IPS-NIHi7 (cell line): ENCODE measurements around the gene NOL9.

Source experiments
- DNase-seq: peaks from one replicate; pipeline ENCODE4 v3.0.0; 2012; ENCODE audit warnings: mixed read lengths; ENCODE audit errors: extremely low spot score

Gene NOL9

DNA sequence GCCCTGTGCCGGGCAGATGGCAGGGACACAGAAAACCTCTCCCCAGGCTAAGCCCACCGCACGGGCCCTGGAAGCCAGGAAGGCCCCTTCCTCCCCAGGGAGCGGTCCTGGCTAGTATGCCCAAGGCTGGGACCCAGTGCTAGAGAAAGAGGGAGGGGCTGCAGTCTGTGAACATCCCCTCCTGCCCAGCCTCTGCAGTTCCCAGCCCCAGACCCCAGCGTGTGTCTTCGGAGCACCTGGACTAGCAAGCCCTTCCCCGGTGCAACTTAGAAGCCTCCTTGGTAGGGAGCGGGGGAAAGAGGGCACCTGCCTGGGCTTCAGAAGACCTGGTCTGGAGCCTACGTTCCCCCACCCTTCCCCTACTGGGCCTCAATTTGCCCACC, 64.9 kb downstream of the NOL9 start:
- no peak for DNase-seq

DNA sequence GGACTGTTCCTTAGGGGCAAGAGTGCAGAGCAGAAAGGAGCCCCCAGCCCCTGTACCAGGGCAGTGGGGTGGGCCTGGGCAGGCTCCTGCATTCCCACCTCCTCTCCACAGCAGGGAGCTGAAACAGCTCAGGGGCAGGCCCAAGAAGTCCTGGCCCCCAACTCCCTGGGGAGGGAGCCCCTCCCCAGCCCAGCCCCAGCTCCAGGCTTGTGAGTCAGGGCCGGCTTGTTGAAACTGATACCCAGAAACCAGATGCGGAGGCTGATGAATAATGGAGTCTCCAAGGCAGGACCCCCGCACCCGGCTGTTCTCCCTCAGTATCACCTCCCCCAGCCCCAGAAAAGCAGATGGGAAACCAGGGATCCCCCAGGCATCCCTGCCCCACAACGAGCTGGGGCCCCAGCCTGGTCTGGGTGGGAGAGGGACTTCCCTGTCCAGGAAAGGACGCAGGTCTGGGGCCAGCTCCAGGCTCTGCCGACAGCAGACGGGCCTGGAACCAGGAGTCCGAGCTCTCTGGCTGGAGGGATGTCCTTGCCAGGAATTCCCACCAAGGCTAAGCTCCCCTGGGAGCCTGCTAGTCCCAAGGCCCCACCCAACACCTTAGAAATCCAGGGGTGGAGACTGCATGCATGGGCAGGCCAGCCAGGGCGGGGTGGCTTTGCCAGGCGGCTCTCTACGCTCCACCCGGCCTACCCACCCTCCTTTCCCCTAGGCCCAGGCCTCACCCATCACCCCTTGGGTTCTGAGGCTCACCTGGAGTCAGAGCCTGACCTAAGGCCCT, 65.5 kb downstream of the NOL9 start:
- DNase-seq: no peak

DNA sequence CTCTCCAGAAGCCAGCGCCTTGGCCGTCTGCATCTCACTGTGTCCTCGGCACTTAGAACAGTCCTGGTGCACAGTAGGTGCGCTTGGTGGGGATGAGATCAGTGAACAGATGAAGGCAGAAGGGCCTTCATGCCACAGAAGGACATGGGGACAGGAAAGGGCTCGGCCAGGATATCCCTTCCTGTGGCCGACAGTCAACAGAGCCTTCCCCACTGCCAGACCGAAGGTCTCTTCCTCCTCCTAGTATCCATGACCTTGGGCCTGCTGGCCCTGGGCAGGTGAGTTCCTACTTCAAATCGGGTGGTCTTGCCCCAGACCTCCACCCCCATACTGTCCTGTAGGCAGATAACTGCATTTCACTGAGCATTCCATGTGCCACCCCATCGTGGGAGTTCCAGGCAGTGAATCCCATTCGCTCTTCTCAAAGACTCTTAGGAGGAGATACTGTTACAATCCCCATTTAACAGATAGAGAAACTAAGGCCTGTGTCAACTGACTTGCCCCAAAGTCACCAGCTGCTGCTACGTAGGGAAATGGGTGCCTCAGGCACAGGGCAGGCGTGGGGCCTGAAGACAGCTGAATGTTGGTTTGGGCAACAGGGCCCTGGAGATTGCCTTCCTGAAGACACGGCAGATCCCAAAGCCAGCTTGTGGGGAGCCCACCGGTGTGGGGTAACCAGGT, 66.4 kb downstream of the NOL9 start:
- no peak for DNase-seq

DNA sequence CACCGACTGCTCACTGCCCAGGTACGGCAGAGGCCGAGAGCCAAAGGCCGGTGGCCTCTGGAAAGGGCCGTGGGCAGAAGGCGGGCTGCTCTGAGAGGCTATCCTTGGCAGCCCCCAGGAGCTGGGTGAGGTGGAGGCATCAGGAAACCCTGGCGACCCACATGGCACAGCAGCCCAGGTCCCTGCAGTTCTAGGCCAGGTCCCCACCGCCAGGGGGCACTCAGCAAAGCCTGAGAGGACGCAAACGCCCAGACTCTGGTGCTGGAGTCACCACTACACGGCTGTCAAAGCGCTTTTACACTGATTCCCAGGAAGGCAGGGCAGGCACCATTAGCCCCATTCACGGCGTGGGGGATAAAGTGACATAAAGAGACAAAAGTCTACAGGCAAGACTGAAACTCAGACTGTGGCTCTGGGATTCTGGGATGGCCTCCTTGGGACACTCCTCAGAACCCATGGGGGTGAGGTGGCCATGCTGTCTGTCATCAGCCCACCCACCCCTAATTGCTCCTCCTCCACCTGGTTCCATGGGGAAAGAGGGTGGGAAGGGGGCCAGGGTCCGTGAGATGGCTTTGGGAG, 67.8 kb downstream of the NOL9 start:
- DNase-seq: peak; percentile 89

DNA sequence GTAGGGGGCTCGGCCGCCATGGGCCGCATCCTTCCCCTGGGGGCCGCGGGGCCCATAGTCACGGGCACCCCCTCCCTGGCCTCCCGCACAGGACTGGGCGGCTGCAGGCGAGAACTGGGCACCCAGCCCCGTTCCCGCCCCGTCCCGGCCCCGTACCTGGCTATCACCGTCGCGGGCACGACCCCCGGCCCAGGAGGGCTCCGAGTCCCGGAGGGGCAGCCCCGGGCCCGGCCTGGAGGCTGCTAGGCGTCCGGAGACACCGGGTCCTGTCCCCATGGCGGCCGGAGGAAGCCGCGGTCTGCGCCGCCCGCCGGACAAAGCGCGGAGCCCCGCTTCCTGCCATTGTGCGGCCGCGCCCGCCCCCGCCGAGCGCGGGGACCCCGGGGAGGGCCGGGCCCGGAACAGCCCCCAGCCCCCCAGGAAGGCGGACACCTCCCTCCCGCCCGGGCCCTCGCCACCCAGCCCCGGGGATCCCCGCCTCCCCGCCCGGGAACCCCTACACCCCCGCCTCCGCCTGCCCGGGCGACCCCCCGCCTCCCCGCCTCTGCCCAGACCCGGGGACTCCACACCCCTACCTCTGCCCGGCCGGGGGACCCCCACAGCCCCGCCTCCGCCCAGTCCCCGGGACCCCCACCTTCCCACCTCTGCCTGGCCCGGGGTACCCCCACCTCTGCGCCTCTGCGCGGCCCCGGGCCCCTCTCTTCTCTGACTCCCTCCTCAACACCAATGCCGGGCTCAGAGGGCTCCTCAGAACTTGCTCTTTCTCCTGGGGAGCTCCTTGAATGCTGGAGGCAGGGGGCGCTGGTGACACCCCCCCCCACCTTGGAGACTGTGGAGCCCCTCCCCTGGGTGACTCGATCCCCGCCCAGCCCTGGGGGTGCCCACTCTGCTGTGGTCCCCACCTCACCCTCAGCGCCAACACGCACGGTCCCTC, 68.9 kb downstream of the NOL9 start:
- DNase-seq: peak; percentile 40

DNA sequence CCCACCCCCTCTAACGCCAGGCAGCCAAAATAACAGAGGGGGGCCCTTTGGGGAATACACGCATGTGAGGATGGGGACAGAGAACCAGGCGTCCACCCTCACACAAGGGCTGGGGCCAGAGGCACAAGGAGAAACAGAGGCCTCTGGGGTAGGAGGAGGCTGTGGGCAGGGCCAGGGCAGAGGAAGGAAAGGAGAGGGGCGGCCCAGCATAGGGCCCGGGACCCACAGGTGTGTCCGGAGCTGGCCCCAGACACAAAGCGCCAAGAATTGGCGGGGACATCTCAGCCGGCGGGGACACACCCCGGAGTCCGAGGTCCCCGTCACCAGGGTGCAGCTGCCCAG, 69.5 kb downstream of the NOL9 start:
- DNase-seq: no peak

DNA sequence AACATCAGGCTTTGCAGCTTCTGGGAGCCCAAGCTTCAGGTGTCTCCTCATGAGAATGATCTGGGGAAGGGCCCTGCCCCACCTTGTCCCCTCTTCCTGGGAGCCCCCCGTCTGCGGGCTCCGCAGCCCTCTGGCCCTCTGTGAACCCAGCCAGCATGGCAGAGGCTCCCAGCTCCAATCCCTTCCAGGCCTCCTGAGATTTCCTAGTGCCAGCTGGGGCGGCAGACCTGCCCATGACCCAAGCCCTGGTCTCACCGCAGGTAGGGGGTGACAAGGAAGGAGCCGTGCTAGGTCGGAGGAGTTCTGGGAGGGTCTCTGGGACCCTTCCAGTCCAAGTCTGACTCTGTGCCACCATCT, 70.6 kb downstream of the NOL9 start:
- DNase-seq: no peak

DNA sequence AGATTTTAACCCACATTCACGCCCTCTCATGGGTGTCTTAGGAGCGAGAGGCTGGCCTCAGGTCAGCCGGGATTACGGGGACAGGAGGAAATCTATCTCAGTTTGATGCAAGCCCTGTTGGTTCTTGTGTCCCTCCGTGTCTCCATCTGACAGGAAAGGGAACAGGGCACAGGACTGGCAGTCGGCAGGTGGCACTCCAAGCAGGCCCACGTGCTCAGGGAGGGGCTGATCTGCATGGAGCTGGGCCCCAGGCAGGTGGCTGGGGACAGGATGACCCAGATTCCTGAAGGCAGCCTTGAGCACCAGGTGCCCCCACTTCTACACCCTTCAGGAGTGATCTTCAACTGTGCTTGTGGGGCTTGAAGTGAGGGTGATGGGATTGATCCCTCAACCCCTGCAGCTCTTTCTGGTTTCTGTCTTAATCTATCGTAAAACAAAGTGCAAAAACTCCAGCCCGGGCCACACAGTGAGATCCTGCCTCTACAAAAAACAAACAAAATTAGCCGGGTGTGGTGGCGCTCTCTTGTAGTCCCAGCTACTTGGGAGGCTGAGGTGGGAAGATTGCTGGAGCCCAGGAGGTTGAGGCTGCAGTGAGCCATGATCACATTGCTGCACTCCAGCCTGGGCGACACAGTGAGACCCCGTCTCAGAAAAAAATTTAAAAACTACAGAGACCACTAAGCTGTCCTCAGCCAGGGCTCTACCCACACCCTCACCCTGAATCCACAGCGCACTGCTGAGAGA, 71.1 kb downstream of the NOL9 start:
- DNase-seq: no peak

DNA sequence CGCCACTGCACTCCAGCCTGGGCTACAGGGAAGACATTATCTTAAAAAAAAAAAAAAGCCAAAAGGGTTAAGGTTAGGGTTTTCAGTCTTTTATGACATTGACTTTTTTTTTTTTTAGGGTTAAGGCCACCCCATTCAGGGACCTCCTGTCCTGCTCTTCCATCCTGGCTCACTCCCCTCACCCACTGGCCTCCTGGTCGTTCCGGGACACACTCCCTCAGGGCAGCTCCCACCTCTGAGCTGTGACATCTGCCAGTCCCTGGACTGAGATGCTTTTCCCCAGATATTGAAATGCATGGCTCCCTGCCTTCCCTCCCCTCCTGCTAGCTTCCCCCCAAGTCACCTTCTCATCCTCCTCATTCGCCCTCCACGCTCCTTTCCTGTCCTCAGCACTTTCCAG, 72.5 kb downstream of the NOL9 start:
- no peak for DNase-seq

DNA sequence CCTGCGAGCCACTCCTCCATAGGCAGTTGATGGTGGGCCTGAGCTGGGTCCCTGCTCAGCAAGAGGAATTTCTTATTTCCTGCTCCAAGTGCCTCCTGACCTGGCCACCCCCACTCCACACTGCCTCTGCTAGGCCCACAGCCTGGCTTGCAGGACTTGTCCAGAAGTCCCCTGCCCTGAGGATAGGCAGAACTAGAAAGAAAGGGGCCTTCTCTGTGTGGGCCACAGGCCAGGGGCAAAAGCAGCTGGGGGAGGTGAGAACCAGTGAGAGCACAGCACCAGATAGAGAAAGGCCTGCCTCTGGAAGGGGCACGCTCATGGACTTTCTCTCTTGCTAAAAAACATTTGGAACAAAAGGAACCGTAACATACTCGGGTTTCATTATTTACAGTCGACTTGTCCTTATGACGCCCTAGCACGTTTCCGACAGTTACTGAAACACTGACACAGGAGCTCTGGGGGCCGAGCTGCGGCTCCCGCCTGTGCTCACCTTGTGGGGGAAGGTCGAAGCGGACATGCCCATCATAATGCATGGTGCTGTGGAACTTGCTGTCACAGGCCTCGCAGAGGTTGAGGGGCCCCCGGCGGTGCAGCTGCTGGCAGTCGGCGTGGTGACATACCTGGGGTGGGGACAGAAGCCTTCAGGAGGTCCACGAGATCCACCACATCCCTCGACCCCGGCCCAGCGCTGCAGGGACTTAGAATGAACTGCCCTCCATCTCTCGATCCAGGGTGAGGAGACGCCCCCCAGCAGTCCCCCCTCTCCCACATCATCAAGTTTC, 77.1 kb downstream of the NOL9 start:
- no peak for DNase-seq

DNA sequence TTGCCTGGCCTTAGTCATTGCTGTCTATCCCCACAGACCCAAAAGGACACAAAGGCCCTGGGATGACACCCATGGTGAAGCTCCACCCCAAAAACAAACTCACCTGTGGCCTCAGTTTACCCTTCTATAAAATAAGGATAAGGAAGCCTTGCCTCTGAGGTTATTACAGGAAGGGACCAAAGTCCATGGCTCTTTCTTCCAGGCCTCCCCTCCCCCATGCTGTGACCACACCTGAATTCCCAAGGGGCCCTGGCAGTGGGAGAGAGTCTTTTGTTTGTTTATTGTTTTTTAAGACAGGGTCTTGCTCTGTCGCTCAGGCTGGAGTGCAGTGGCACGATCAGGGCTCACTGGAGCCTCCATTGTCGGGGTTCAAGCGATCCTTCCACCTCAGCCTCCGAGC, 77.8 kb downstream of the NOL9 start:
- DNase-seq: no peak

DNA sequence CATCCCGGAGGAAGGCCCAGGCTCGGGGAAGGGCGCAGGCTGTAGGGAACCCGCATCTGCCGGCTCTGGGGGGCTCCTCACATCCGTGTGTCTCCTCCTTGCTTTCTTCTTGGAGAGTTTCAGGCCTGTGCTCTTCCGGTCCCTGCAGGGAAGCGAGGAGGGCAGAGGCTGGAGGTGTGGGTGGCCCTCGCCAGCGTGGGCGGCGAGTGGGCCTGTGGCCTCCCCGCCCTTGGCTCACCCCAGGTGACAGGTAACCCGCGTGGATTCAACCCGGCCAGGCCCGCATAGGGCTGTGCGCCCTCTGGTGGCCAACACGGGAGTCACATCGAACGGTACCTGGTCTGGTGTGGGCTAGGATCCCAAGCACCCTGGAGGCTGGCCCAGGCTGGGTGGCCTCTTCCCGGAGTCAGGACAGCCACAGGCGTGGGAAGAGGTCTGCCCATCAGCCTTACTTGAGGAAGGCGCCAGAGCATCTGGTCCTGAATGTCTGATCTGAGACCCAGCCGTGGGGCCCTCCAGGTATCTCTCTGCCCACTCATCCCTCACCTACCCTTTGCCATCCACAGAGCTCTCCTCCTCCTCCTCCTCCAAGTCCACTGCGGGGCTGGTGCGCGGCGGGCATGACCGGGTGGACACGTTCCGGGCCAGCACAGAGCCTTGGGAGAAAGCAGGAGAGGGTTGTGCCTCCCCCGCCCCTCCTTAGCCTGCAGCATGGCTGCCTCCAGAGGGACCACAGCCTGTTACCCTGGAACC, 78.8 kb downstream of the NOL9 start:
- peak; percentile 81 for DNase-seq

DNA sequence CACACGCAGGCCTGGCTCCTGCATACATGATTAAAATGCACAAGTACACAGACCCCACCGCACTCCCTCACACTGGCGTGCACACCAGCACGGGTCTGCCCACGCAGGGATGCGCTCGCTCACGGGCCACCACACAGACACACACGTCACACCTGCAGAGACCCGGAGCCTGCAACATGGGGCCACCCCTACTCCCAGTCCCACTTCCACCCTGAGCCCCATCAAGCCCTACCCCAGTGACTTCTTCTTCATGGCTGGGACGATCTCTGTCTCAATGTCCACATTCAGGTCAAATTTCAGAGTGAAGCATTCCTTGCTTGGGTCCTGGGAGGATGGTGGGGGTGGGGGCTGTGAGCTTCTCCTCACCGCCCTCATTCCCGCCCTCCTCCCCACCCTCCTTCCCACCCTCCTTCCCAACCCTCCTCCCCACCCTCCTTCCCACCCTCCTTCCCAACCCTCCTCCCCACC, 79.5 kb downstream of the NOL9 start:
- DNase-seq: no peak

DNA sequence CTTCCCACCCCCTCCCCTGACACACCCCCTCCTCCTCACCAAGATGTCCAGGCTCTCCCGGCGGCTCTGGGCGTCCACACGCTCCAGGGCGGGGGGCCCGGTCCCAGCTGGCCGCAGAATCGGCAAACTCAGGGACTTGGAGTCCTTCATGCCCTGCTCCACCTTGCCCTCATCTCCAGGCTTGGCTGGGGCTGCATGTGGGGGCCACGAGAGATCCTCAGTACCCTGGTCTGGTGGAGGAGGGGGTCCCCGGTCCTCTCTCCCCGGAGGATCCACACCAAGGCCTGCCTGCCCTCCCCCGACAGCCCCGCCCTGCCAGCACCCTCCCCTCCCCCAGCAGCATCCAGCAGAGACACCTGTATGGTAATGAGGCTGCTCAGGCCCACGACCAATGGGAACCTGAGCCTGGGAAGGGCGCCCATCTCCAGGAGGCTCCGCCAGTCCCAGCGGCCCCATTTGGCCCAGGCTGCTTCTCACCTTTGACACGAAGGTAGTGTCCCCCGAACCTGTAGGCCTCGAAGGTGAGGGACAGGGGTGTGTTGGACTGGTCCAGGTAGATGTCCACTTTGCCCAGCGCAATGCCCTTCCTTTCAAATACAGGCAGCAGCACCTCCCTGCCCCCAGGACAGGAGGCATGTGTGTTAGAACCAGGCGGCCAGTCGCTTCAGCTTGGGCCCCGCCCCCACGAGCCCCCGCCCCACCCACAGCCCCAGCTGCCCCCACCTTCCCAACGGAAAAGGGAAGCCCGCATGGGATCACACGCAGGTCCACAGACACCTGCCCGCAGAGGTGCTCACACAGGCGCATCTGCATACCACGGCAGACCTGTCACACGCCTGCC, 80.1 kb downstream of the NOL9 start:
- DNase-seq: no peak

DNA sequence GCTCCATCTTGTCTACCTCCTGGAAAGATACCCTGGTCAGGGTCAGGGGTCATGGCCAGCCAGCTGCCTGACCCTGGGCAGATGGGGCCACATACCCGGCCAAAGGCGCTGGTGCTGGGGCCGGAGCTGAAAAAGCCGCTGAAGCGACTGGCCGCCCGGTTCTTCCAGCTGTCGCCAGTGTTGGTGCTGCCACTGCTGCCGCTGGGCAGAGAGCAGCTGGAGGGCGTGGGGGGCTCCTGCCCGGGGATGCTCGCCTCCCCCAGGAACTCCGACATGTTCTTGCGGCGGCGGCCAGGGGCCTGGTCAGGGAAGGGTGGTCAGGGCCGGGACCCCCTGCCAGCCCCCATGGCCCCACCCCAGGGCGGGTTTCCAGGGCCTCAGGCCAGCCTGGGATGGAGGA, 81.2 kb downstream of the NOL9 start:
- no peak for DNase-seq

DNA sequence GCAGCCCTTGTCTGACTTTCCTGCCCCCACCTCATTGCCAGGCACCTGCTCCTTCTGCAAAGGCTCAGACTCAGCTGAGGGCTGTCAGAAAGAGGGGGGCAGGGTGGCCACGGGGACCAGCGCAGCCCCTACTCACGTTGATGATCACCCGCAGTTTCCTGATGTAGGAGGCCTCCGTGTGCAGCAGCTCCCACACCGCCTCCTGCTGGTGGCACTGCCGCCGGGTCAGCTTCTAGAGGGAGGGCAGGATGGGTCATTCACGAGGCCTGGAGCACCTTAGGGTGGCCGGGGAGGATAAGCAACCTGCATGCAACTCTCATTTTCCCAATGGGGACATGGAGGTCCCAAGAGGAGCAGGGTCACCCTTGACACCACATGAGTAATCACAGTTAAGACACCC, 81.9 kb downstream of the NOL9 start:
- no peak for DNase-seq

DNA sequence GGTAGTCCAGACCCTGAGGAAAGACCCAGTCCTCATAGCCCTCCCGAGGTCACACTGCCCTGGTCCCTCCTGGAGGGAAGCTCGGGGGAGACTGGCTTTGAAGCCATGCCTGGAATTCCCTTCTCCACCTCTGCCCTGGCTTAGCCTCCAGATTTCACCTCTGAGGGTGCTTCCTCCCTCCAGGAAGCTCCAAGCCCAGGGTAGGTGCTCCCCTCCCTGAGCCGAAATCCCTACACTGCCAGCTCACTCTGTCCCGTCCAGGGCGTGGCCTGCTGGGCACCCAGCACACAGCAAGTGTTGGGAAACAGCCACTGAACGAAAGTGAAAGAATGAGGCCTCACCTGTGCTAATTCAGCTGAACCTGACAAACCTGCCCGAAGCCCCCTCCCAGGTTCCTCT, 82.3 kb downstream of the NOL9 start:
- no peak for DNase-seq
